ENCODE data around the gene B3GAT1.

B3GAT1 gene

DNA sequence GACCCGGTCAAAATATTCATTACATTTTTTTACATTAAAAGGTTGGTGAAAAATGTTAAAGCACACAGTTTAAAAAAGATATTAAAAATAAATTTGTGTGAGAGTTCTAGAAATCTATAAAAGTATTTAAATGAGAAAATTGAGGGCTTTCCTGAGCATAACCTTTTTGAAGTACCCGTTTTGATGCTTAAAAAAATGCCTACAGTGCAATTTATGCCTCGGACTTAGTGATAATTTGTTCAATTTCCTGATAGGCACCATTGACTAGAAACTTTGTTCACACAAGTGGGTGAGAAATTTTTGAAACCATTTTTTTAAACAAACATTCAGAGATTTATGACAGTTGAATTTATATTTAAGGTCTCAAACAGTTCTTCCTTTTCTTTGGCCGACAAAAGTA, 29.7 kb upstream of the B3GAT1 start:
- TF ChIP-seq, protein P1, sequence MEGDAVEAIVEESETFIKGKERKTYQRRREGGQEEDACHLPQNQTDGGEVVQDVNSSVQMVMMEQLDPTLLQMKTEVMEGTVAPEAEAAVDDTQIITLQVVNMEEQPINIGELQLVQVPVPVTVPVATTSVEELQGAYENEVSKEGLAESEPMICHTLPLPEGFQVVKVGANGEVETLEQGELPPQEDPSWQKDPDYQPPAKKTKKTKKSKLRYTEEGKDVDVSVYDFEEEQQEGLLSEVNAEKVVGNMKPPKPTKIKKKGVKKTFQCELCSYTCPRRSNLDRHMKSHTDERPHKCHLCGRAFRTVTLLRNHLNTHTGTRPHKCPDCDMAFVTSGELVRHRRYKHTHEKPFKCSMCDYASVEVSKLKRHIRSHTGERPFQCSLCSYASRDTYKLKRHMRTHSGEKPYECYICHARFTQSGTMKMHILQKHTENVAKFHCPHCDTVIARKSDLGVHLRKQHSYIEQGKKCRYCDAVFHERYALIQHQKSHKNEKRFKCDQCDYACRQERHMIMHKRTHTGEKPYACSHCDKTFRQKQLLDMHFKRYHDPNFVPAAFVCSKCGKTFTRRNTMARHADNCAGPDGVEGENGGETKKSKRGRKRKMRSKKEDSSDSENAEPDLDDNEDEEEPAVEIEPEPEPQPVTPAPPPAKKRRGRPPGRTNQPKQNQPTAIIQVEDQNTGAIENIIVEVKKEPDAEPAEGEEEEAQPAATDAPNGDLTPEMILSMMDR (IDR thresholded peaks at IDR 0.05; ENCODE audit: extremely low read depth, insufficient read depth, missing control alignments), result no peak
- in situ Hi-C loops (cut with MboI; ENCODE audit: low pct_unique_long_range_greater_than_20kb, low sequenced_read_pairs, unreplicated experiment), result no loop called here
- no peak for DNase-seq (ENCODE audit: low spot score)

DNA sequence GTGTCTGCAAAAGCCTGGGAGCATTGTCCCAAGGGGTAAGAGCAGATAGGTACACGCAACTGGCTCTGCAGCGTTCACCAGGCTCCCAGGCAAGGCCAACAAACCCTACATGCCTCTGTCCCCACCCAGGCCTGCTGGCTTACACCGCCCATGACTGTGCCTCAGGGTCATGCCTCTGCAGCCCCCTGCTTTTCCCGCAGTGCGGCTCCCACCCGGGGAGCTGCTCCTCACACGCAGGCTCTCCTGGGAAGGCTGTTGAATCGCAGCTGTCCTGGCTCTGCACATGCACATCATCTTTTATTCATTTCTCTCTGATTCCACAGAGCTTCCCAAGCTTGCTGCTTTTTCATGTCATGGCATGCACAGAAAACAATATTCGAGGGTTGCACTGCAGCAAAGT, 29.2 kb upstream of the B3GAT1 start:
- no peak for DNase-seq (ENCODE audit: low spot score)
- in situ Hi-C loops (cut with MboI; ENCODE audit: low pct_unique_long_range_greater_than_20kb, low sequenced_read_pairs, unreplicated experiment), result no loop called here
- TF ChIP-seq, protein P1 (IDR thresholded peaks at IDR 0.05; ENCODE audit: extremely low read depth, insufficient read depth, missing control alignments), result no peak

DNA sequence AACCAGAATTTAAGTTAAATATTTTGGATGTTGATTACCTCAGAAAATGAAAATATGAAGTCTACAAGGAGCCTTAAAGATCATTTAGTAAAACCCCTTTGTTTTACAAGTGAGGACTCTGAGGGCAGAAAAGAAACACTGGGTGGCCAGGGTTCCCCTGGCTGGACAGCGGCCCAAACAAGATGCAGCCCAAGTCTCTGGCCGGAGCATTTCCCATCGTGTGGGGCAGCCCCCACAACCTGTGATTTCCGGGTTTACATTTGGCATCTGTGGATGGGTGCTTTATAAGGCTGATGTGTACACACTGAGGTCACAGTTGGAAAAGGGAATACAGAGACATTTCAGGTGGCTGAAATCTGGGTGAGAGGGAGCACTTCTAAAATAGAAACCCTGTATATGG, 28.8 kb upstream of the B3GAT1 start:
- DNase-seq (ENCODE audit: low spot score), result no peak
- TF ChIP-seq, protein P1 (IDR thresholded peaks at IDR 0.05; ENCODE audit: extremely low read depth, insufficient read depth, missing control alignments), result no peak
- in situ Hi-C loops (cut with MboI; ENCODE audit: low pct_unique_long_range_greater_than_20kb, low sequenced_read_pairs, unreplicated experiment), result no loop called here

DNA sequence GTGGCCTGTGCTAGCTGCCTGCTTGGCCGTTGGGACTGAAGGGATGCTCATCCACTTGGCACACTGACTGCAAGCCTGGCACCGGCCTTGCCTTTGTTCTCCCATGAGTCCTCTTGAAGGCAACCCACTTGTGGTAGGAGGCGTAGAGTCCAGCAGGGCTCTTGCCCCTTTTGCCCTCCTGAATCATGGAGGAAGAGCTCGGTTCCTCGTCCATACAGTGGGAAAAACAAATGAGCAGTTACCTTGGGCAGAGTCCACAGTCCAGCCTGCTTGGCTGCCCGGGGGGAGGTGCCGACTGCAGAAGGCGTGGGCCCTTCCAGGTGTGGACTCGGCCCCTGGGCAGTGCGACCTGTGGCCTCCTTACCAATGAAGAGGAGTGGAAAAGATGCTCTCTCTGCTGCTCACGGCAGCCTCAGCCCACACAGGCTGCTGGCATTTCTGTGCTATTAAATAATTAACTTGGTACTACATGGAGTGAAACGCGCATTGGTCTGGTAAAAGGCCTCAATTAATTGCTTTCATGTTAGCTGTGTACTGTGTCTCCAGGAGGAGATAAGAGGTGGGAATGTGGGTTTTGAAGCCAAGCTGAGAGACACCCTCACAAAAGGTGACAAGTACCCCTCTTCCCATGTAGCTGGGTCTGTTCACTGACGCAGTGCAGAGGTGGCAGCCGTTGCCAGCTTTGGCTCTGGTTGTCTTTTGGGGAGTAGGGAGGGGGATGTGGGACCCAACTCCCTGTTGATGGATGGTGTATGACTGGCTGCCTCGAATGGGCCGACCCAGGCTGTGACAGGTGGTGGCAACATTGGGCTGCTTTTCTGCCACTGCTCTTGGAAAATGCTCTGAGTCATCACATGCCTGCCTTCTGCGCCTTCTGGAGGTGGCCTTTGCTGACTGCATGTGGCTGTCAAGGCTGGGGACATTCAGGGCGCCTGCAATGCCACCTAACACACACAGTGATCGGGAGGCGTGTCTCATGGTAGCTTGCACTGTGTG, 26.8 kb upstream of the B3GAT1 start:
- DNase-seq (ENCODE audit: low spot score), result no peak
- TF ChIP-seq, protein P1 (IDR thresholded peaks at IDR 0.05; ENCODE audit: extremely low read depth, insufficient read depth, missing control alignments), result no peak
- in situ Hi-C loops (cut with MboI; ENCODE audit: low pct_unique_long_range_greater_than_20kb, low sequenced_read_pairs, unreplicated experiment), result no loop called here

DNA sequence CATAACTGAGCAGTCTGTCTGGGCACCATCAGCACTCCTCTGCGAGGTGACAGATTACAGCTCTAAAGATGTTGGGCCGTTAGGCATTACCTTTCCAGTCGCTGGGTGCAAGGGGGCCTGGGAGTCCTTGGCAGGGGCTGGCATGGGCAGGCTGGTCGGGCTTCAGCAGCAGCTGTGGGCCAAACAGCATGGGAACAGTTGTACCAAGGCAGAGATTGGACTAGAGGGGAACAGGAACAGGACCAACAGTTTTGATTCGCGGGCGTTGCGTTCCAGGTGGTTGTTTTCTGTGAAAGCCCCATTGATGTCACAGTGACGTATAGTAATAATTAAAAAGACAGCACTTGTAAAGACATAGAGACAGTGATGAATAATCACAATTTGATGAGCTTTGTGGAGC, 25.8 kb upstream of the B3GAT1 start:
- in situ Hi-C loops (cut with MboI; ENCODE audit: low pct_unique_long_range_greater_than_20kb, low sequenced_read_pairs, unreplicated experiment), result no loop called here
- DNase-seq (ENCODE audit: low spot score), result no peak
- TF ChIP-seq, protein P1 (IDR thresholded peaks at IDR 0.05; ENCODE audit: extremely low read depth, insufficient read depth, missing control alignments), result no peak

DNA sequence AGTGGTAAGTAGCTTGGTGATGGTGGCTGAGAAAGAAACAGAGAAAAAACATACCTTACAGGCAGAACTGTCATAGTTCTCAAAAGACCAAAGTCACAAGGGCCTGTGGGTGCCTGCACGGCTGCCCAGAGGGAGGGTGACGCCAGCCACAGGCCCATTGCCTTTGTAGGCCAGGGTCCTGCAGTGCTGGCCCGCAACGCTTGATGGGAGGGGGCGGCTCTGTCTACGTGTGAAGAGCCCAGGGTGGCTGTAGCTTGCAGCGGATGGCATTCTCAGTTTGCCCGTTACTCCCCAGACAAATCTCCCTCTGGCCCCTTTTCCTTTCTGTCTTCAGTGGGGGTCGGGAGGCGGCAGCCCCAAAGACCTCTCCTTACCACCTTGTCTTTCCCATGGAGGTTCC, 24.7 kb upstream of the B3GAT1 start:
- DNase-seq (ENCODE audit: low spot score), result no peak
- TF ChIP-seq, protein P1 (IDR thresholded peaks at IDR 0.05; ENCODE audit: extremely low read depth, insufficient read depth, missing control alignments), result no peak
- in situ Hi-C loops (cut with MboI; ENCODE audit: low pct_unique_long_range_greater_than_20kb, low sequenced_read_pairs, unreplicated experiment), result no loop called here
